ENCODE data around the gene HMX3.

Gene HMX3

DNA sequence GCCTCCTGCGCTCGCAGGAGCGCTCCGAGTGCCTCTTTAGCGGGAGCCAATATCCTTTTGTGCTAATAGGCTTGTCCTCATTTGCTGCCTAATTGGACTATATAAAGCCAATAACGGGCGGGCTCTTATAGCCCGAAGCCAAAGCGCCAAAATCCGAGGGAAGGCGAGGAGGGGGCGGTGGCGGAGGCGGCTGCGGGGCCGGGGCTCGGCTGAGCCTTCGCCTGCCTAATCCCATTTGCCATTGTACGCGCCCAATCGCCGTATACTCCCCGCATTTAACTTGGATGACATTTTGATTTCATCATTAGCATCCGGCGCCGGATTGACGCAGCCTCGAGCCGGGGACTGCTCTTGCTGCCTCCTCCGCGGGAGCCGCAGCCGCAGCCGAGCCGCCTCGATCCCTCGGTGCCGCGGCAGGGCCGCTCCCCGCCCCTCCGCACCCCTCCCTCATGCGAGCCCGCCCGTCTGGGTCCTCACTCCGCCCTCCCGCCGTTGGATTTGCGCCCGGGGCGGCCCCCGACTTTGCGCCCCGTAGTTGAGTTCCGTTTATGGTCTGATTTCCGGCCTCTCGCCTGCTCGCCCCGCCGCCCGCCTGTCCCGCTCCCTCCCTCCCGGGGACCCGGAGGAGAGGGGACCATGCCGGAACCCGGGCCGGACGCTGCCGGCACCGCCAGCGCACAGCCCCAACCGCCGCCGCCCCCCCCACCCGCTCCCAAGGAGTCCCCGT, at the start of gene HMX3:
TSS of gene HMX3 (plus strand) at position 556 of the 727 bp plus-strand sequence. CDS start at position 637, 81 bp downstream.
- DNase-seq (ENCODE audit: low read depth in 2 of 3, low spot score in 1 of 3) = no peak

DNA sequence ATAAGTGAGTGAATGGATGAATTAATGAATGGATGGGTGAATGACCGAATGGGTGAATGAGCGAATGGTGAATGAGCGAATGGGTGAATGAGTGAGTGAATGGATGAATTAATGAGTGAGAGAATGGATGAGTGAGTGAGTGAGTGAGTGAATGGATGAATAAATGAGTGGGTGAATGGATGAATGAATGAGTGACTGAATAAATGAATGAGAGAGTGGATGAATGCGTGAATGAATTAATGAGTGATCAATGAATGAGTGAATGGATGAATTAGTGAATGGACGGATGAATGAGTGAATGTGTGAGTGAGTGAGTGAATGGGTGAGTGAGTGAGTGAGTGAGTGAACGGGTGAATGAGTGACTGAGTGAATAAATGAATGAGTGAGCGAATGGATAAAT, 49.5 kb upstream of the HMX3 start:
- DNase-seq (ENCODE audit: low read depth in 2 of 3, low spot score in 1 of 3) = no peak

DNA sequence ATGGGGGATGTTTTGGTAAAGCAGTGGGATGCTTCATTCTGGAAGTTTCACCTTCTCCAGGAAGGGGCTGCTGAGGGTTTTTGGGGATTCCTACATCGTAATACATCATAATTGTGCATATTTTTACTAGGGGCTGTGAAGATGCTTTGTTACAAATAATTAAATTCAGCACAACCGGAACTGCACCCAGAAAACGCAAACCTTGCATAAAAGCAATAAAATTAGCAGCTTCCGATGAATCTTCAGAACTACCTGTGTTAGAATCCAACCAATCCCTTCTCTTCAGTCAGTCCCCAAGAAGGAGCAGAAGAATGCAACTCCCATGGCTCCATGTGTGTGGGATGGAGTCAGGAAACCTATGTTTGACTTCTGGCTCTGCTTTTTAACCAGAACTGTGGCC, 48.4 kb upstream of the HMX3 start:
- DNase-seq (ENCODE audit: low read depth in 2 of 3, low spot score in 1 of 3) = no peak

DNA sequence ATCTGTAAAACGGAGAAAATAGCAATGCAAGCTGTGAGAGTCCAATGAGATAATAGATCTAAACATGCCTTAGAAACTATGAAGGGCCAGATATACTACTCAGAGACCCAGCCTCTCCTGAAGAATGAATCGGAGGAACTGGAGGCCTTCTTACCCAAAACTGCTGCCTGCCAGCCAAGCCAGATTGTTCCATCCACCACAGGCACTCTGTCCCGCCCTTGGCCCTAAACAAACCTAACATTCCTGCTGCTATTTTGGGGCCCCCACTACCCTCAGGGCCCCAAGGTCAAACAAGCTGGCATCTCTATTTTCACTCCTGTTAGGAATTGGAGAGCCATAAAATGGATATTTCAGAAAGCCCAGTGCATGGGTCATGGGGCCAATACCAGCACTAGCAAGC, 48.0 kb upstream of the HMX3 start:
- DNase-seq (ENCODE audit: low read depth in 2 of 3, low spot score in 1 of 3) = no peak

DNA sequence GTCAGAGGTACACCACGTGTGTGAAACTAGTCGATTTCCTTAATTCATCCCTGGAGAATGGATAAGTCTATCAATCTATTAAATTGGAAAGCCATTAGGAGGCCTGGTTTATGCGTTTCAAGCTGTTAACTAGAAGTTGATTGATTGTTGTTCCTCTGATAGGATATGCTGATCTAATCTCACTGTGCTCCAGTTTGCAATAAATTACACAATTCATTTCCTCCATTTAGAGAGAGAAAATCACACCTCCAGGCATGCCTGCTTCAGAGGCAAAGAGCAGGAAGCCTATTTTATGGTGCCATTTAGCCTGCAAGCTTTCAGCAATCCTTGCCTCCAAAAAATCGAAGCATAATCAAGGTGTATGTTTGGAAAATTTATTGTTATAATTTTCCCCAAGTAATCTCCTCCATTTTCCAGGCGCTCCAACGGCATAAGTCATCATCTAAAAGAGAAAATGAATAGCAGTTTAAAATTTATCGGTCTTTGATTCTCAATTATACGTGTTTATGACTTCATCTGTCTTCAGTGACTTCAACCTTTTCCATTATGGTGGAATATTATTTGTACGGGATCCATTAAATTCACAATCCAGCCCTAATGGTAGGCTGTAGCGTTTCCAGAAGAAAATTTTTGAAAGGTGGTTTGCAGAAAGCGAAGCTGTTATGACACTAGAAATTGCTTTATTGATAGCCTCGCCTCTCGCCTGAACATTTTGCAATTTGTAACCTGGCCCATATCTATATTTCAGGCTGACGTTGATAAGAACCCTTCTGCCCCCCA, 42.9 kb upstream of the HMX3 start:
- DNase-seq (ENCODE audit: low read depth in 2 of 3, low spot score in 1 of 3) = no peak

DNA sequence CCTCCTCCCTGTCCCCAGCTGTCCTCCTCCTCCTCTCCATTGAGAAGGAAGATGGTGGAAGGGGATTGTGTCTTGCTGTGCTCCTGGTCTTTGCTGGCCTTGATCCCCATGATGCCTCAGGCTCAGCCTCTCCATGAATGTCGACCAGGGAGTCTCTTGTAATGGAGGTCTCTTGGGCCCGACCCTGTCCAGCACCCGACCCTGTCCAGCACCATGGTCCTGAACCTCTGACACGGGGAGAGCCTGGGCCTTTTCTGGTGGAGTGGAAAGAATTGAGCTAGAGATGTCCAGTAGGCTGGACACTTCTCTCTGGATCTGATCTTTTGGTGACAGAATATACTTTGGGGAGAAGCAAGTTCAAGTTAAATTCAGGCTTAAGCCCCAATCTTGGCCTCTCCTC, 42.3 kb upstream of the HMX3 start:
- no peak for DNase-seq (ENCODE audit: low read depth in 2 of 3, low spot score in 1 of 3)

DNA sequence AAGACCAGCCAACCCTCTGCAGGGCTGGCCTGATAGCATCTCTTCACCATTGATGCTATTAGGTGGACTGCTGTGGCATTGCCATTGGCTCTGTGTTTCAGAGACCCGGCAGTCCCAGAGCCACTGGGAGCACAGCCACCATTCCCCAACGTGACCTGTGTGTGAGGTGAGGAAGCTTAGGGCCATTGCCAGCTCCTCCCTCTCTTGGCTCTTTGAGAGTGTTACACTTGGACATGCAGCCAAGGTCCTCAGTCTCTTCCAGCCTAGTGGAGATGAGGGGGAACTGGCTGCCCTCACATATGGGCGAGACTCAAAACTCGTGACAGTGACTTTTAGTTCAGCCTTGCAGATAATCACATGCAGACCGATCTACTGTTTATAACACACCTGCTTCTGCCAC, 39.3 kb upstream of the HMX3 start:
- DNase-seq (ENCODE audit: low read depth in 2 of 3, low spot score in 1 of 3) = no peak

DNA sequence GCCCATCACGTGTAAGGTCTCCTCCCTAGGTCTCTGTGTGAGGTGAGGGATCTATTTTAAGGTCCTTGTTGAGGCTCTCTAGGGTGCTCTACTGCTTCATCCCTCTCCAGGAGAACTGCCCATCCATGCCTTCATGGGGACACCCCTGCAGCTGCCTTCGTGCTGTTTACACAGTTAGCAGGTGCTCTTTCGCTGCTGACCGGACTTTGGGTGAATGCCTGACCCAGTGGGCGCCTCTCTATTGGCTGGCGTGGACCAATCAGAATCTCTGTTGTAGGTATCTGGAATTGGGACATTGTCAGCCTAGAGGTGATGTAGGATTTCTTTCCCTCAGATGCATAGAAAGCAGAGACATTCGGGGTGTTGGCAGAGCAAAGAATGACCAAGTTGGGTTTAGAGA, 38.7 kb upstream of the HMX3 start:
- DNase-seq (ENCODE audit: low read depth in 2 of 3, low spot score in 1 of 3) = no peak

DNA sequence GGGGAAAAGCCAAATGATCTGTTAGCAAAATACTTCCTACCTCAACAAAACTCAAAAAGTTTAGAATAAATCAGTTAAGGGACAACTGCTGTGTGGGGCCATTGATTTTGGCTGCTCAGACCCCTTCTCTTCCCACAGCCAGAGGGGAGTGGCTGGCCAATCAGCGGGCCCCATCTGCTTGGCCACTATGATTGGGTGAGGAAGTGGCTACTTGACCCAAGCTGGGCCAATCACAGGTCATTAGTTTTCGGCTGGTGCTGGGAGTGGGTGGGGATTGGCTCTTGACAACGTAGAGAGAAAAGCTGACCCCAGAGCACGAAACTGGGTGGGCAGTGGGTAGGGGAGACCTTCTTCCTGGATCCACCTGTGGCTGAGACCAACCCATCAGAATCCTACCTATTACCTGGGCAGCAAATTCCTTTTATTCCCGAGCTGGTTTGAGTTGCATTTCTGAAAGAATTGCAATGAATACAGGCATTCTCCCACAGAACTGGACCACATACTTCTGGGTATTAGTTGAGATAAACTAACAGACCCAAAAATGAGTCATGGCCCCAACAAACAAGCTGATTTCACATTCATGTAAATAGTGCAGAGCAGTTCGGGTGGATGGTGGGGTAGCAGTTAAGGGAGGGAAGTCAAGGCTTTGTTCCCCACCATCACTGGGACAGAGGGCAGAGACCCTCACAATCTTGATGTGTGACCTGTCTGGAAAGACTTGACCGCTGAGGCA, 35.6 kb upstream of the HMX3 start:
- DNase-seq (ENCODE audit: low read depth in 2 of 3, low spot score in 1 of 3) = no peak

DNA sequence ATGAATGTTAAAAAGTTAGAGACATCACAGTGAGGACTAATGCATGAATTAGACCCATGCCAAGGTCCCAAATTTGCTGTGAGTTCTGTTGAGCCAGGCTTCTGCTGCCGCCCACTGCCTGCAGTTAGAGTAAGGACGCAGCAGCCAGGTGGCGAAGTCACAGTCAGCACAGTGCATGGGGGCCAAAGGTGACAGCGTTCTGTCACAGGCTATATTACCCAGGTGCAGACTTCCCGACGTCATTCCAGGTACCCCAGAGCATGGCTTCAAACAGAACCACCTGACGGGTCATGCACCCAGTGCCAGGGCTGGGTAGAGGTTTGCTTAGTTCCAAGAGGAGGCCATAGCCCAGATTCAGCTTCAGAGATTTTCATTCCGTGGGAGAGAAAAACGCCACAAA, 33.9 kb upstream of the HMX3 start:
- no peak for DNase-seq (ENCODE audit: low read depth in 2 of 3, low spot score in 1 of 3)

DNA sequence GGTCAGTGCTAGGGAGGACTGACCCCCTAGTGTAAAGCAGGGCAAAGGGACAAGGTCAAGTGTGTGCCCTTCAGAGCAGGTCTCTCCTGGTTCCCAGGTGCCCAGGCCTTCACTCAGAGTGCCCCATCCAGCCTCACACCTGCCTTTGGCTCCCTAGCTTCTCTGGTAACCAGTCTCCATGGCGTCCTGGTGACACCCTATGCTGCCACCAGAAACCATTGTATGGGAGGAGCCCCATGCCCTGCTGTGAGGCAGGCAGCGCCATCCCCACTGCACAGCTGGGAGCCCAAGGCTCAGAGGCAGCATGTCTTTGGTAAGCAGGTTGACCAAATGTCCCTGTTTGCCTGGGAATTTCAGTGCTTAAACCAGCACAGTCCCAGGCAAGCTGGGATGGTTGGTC, 33.1 kb upstream of the HMX3 start:
- no peak for DNase-seq (ENCODE audit: low read depth in 2 of 3, low spot score in 1 of 3)

DNA sequence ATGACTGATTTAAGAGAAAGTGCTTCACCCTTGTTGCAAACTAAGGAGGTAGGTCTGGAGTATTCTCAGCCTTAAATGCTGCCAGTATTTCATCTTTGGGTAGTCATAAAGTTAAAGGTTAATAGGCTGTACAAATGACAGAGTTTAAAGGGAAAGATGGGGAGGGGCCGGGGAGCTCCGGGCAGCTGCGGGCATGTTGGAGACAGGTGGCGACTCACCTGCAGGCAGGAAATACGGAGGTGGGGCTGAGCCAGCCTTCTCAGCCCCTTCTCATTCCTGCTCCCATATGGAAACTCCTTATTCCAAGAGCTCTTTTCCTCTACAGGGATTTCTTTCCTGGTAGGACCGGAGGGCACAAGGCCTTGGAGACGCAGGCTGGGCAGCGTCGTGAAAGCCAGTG, 31.8 kb upstream of the HMX3 start:
- DNase-seq (ENCODE audit: low read depth in 2 of 3, low spot score in 1 of 3) = no peak

DNA sequence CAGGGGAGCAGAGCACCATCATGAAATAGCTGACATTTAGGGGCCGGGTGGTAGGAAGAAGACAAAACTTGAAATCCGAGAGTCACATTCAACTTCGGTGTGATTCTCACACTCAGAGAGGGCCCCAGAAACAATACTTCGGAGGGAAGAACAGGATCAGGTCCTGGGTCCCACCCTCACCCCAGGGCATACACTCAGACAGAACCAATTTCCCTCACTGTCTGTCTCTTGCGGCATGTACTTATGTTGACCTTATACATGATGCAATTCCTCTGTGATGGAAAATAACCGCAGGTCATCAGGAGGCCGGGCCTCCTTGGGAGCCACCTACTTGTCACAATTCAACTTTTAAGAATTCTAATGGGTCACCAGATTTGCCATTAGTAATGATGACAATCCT, 26.3 kb upstream of the HMX3 start:
- no peak for DNase-seq (ENCODE audit: low read depth in 2 of 3, low spot score in 1 of 3)

DNA sequence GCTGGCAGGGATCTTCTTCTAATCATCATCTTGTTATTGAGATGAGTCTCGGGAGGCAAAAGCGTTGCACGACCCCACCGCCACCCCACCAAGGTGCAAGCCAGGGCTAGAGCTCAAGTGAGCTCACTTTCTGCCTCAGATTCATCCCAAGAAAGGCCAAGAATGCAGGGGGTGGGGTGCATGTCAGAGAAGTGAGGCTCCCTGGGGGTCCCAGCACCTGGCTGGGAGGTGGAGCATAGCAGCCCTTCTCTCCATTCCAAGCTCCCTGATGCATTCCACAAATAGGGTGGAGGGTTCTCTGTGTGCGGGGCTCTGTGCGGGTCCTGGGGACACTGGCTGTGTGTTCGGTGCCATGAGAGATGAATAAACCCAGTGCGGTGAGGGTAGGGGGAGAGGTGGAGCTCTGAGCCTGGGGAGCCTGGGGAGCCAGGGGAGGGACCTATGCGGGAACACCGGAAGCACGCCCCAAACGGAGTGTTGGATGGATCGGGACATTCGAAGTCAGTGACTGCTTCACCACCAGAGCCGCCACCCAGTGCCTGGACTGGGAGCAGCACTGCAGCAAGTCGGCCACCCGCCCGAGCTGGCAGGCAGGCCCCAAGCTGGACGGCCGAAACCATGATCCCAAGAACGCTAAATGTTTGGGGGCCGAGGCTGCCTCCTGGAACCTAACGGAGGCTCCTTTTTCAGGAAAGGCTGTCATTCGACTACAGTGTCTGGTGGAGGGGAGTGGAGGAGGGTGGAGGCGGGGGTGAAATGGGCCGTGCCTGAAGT, 17.9 kb upstream of the HMX3 start:
- DNase-seq (ENCODE audit: low read depth in 2 of 3, low spot score in 1 of 3) = no peak

DNA sequence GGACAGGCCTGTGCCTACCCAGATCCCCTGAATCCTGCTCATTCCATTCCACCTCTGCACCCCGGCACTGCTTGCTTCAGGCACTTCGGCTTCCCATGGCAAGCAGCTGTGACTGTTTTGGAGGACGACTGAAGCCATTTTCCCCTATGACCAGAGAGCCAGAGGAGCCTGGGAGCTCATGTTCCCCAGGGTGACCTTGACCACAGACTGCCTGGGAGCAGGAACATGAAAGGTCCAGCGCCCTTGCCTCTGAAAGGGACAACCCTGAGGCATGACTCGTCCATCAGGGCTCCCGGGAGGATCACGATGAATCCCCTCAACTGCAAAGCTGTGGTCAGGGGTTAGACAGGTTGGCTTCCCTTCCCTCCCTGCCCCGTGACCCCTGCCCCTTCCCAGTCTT, 16.7 kb upstream of the HMX3 start:
- no peak for DNase-seq (ENCODE audit: low read depth in 2 of 3, low spot score in 1 of 3)

DNA sequence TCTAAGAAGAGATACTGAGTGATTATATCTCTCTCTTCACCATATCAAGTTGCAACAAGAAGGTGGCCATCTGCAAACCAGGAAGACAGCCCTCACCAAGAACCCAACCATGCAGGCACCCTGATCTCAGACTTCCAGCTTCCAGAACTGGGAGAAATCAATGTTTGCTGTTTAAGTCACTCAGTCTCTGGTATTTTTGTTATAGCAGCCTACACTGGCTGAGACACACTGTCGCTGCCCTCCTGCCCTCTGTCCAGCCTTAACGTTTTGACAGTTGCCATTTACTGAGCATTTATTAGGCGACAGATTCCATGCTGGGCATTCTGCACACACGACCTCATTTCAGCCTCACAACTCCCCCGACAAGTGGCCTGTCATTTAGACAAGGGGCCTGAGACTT, 9.5 kb upstream of the HMX3 start:
- DNase-seq (ENCODE audit: low read depth in 2 of 3, low spot score in 1 of 3) = no peak

DNA sequence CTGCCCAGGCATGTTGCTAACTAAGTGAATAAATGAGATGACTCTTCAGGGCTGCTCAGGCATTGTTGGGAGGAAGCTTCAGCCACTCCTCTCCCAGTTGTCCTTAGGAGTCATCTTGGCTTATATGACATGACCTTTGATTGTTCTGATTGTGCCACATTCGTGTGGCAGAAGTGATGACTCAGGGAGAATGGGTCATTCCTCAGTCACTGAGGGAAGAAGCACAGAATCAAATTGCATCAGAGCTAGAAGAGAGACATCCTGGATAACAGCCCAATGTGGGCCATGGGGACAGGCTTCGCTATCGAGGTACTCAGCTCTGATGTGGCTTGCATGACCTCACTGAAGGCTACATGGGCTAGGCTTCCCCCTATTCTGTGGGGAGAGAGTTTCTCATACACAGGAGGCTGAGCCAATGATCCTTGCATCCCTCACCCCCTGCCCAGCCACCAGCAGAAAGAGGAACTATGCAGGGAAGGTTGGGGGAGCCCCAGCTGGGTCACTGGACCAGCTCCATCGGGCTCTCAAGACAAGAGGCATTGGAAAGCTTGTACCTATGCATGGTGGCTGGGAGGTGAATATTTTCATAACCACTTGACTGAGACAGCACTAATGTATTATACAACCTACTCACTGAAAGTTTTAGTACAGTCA, 6.0 kb upstream of the HMX3 start:
- DNase-seq (ENCODE audit: low read depth in 2 of 3, low spot score in 1 of 3) = no peak

DNA sequence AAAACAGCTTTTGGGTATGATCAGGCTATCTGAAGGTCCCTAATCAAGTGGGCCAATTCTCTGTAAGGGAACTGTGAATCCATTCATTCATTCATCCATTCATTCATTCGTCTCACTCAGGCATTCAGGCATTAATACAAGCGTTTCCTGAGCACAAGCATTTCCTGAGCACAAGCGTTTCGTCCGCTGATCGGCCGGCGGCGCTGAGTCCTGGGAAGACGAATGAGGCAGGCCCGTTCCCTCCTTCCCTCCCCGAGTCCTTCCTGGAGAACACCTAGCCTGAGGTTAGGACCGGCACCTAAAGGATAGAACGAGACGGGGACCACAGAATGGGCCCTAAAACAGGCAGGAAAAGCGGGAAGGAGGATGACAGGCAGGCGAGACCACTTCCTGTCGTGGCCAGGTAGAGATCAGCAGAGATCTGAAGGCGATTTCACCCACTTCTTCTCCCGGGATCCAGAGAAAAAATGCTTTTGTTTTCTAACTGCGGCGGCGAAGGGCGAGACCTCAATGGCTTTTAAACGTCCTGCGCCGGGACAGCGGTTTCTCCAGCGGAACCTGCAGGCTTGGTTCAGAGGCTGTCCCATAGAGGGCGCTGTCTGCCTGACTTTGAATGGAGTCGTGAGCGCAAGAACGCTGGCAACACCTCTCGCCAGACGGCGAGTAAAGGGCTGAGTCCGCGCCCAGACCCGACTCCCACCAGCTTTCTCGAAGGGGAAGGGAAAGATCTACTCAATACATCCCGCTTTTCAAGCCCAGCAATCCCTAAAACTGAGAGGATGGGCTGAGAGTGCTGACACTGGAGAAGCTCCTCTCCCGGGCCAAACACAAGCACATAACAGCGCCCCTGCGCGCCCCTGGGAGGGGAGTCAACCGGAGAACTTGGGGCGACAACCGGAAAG, 2.9 kb upstream of the HMX3 start:
- peak; percentile 79 to 87 (median 85) for DNase-seq (ENCODE audit: low read depth in 2 of 3, low spot score in 1 of 3)

DNA sequence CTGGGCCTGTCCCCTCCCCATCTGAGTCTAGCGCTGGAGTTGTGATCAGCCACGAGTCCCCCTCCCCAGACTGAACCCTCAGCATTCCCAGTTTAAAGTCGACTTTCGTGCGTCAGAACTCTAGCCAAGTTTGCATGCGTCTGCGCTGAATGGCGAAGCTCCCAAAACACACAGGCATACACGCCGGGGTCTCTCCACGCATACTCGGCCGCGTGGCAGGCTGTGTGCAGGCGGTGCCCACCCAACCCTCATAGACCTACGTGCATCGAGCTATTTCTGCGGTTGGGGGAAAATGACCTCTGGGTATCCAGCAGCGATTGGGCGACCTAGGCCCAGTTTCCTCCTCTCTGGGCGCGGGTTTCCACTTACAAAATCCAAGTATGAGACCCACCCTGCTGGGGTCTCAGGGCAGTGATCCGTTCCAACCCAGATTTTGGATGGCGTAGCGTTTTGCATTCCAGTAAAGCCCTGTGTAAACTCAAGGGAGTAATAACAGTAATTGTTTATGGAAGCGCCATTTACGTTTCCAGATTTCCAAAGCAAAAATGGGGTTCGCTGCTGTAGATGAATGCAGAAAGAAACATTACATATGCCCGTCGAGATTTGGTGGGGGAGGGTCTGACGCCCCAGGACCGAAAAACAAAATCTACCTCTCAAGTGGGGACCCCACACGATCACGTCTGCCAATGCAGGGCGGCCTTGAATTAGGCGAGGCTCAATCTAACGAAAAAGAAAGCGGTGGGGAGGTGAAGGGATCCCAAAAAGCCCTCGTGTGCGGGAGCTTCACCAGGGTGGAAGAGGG, 2.0 kb upstream of the HMX3 start:
- no peak for DNase-seq (ENCODE audit: low read depth in 2 of 3, low spot score in 1 of 3)

All from stimulated activated CD4-positive, alpha-beta T cell treated with anti-CD3 and anti-CD28 coated beads, Interleukin-12 subunit alpha, Interleukin-12 subunit beta, amount 100 ng/mL, for 48 hours (primary cell).